Measurements from ENCODE around the gene CNOT6.

The CNOT6 gene

DNA sequence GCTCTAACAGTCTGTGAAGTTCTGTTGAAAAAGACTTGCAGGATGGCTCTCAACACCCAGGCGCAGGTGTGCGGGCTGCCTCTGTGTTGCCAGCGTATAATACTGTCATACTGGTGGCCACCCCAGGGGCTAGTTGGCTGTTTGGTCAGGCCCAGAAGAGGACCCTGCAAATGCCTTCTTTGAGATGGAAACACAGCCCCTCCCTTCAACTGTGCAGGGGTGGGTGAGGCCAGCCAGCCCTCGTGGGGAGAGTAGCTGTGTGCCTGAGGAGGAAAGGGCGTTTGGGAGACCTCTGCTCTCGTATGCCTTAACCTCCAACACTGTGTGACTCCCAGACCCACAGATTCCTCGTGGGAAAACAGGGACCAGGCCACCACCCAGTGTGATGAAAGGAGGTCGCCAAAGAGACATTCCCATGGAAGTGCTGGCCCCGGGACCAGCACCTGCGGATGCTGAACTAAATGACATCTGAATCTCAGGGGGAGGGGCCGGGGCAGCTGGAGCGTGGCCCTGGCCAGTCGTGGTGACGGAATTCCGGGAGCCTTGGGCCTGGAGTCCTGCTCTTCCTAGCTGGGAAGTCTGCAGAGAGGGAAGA is 108.4 kb downstream of the CNOT6 start:
- DNase-seq = no peak

- DNase-seq = no peak
Observed at GRCh38 chr5:180603076-180603594, 109.0 kb downstream of the CNOT6 start.

GRCh38 chr5:180604271-180604670 is 110.1 kb downstream of the CNOT6 start:
- DNase-seq = no peak

GRCh38 chr5:180605554-180606214 is 111.5 kb downstream of the CNOT6 start:
- DNase-seq = no peak

DNA sequence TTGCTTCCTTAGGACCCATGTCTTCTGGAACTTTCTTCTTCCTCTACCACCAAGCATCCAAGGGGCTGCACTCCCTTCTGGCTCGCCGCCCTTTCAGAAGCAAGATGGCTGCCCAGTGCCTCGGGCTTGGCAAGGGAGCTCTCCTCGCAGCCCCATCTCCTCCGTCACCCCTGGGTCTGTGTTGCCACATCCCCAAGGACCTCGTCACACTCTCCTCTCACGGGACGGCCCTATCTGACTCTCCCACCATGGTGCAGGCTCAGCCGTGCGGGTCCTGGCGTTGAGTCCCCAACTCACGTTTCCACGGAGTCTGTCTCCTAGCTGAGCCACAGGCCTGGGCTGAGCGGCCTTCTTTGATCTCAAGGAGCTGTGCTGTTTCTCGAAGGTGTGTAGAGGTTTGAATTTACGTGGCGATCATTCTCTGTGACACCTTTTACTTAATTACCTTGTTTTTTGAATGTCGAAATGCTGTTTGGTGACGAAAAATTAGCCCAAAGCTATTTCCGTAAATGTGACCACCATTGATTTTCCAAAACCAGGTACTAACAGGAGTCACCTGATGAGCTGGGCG is 112.1 kb downstream of the CNOT6 start:
- DNase-seq = no peak

DNA sequence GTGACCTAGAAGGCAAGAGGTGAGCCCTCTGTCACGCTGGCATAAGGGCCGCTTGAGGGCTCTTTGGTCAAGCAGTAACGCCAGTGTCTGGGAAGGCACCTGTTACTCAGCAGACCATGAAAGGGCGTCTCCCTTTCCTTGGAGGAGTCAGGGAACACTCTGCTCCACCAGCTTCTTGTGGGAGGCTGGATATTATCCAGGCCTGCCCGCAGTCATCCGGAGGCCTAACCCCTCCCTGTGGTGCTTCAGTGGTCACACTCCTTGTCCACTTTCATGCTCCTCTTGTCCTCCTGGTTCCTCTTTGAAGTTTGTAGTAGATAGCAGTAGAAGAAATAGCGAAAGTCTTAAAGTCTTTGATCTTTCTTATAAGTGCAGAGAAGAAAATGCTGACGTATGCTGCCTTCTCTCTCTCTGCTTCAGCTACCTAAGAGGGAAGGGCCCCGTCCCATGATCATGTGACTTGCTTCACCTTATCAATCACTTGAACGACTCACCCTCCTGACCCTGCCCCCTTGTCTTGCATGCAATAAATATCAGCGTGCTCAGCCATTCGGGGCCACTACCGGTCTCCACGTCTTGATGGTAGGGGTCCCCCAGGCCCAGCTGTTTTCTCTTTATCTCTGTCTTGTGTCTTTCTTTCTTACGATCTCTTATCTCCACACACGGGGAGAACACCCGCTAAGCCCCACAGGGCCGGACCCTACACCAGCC is 113.8 kb downstream of the CNOT6 start:
- DNase-seq = no peak

DNA sequence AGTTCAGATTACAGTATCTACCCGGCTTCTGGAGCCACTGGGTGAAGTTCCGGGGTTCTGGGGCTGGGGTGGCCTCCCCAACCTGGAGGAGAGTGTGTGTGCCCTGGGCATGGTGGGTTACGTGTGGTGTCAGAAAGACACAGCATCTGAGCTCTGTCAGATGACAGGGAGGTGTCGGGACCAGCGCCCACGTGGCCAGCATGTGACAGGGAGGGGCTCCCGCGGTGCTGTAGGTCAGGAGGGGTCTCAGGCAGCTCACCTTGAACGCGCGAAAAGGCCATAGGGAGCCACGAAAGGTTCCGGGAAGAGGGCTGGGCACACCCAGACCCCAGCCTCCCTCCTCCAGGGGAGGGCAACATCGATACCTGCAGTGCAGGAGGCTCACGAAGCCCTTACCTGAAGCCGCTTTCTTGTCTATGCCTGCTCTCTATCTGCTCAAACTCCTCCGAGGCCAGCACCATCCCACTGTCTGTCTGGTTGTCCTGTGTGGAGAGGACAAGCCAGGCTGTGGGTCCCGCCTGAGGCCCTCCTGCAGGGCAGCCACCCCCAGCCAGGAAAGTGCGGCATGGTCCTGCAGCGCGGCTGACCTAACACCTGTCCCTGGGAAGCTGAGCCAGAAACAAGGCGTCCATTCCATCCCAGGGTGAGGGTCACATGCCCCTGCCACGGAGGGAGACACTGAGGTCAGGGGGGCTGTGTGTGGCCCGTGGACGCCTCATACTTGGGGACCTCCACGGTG is 114.6 kb downstream of the CNOT6 start:
- no peak for DNase-seq

- no peak for DNase-seq
Observed at GRCh38 chr5:180609386-180609785, 115.2 kb downstream of the CNOT6 start.

DNA sequence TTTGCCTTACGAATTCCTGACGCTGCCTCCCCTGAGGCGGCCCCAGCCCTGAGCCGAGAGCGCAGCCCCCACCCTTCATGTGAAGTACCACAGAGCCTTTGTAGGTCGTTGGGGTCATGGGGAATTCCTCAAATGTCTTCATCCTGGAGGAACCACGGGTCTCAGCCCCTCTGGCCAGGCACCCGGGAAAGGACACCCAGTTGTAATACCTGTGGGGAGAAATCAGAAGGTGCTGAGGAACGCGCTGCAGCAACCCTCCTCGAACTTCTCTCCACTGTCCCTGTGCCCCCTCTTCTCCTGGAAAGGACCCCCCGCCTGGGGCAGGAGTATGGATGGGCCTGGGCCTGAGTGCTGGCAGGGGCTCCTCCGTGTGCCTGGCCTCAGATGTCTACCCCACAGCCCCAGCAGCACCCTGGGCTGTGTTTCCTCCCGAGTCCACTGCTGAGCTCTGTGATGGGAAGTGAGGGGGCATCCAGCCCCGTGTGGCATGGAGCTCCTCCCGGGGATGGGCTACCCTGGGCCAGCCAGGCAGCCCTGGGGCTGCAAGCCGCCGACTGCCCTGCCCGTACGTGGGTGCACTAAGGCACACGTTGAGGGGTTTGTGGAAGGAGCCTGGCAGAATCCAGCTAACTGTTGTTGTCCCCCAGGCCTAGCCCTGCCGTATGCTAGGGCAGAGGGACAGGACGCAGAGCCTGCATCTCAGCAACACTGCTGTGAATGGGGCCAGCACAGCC is 115.8 kb downstream of the CNOT6 start:
- DNase-seq = no peak

GRCh38 chr5:180611140-180611850 is 117.1 kb downstream of the CNOT6 start:
- no peak for DNase-seq

DNA sequence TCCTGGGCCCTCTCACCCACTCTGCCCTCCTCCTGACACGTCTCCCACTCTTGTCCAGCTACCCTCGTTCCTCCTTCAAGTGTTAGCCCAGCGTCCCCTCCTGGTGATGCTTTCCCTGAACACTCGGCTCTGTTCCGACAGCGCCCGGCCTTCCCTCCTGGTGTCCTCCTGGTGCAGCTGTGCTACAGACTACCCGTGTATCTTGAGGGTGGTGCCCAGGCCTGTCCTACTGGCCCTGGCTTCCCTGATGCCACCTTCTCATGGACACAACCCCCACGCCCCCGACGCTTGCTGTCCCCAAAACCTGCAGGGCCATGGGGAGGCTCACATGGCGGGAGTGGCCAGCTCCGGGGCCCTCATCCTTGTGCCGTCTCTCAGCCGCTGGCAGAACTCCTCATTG is 118.5 kb downstream of the CNOT6 start:
- no peak for DNase-seq

- DNase-seq = no peak
Observed at GRCh38 chr5:180613188-180613813, 119.1 kb downstream of the CNOT6 start.

- DNase-seq = no peak
Observed at GRCh38 chr5:180613814-180614188, 119.6 kb downstream of the CNOT6 start.

- no peak for DNase-seq
Observed at GRCh38 chr5:180618487-180618828, 124.3 kb downstream of the CNOT6 start.

DNA sequence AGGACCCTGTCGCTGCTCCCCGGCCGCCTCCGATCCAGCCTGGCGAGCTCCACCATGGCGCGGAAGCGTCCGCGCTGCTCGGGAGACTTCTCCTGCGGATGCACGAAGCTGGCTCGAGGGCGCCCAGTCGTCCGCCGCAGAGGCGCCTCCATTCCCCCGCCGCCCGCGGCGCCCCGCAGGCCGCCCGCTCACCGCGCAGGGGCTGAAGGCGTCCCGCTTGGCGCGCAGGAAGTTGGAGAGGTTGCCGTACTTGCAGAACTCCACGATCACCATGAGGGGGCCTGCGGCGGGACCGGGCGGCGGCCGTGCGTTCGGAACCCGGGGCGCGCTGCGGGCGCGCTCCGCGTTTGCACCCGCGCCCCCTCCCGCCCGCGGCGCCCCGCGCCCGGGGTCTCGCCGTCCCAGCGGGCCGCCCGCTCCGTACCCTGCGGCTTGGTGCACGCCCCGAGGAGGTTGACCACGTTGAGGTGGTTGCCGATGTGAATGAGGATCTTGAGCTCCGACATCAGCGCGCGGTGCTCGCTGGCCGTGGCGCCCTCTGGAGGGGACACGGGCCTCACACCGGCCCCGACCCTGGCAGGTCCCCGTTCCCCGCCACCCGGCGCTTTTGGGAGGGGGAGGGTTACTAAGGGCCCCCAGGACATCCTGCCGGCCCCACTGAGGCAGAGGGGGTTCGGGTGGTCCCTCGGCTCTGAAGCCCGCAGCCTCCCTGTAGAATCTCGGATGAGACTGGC is 124.8 kb downstream of the CNOT6 start:
- peak; percentile 34 for DNase-seq

DNA sequence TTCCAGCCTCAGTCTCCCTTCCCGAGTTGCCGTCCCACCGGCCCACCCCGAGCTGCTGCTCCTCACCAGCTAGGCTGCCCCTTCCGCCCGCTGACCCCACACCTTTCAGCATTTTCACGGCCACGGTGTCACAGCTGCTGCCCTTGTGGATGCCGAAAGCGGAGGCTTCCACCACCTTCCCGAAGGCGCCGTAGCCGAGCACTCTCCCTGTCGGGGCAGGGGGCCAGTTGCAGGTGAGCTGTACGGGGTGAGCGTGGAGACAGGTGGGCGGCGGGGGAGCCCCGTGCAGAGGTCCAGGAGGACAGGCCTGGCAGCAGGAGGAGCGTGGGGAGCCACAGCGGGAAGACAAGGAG is 125.4 kb downstream of the CNOT6 start:
- DNase-seq = no peak

DNA sequence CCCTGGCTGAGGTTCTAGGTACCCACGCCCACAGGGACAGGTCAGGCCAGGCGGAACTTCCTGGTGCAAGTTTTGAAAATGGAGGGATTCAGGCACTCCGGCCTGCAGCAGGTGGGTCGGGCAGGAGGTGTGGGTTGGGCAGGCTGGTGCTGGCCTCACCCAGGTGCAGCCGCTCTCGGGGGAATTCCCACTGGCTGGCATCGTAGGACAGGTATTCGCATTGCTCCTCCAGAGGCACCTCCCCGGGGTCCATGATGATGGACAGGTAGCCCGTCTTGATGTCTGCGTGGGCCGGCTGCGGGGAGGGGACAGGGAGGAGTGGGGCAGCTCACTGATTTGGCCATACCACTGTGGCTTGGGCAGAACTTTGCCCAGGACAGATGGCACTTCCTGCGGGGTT is 125.8 kb downstream of the CNOT6 start:
- DNase-seq = no peak

- DNase-seq = no peak
Observed at GRCh38 chr5:180621311-180621710, 127.1 kb downstream of the CNOT6 start.

- DNase-seq = no peak
Observed at GRCh38 chr5:180622910-180623309, 128.7 kb downstream of the CNOT6 start.

DNA sequence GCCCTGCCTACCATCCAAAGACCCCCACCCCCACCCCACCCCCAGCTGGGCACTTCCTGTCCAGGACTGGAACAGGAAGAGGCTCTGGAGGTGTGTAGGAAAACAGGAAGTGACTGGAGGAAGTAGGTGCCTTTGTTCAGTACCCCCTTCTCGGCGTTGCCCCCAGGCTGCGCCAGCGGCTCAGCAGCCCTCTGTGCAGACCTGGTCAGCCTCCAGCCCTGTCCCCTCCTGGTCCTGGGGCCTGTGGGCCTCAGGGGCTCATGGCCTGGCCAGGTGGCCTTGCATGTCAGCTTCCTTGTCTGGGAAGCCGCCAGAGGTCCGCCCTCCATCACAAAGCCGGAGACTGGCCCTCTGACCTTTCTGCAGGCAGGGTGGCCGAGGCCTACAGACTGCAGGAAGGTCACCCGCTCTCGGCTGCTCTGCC is 129.2 kb downstream of the CNOT6 start:
- no peak for DNase-seq

DNA sequence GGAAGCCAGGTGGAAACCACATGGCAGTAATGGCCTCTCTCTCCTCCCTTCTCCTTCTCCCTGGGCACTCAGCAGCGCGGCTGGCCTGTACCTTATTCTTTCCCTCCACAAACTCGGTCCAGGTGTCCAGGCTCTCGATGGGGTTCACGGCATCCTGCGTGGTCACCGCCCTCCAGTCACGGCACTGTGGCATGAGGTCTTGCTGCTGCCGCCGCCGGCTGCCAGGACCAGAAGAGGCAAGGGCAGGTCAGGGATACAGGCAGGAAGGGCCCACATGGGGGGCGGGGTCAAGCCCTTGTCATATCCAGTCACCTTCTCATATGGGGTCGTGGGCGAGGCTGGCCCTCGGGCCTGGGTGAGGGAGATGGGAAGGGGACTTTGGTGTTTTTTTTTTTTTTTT is 129.7 kb downstream of the CNOT6 start:
- DNase-seq = no peak
